Peyer's patch (tissue), 4 donors: ENCODE data around the gene PARP6. TPM values are rescaled to one million over a fixed set of nuclear protein-coding genes. Genes with fewer than 3 reads are reported as not detected.

Experiments
- DNase-seq, 3 donors: peaks; one replicate each; pipeline ENCODE4 v3.0.0-alpha.2; 2017 to 2019
- H3K27ac ChIP-seq, 4 donors: fragments of 200-600 bp; sonication (generic); one replicate each; pipeline ENCODE4 v1.5.1; 2016 to 2019
- H3K27me3 ChIP-seq, 2 donors: fragments of 200-600 bp; sonication (generic); one replicate each; pipeline ENCODE4 v1.5.1; 2019
- H3K36me3 ChIP-seq, 3 donors: fragments of 200-600 bp; sonication (generic); one replicate each; pipeline ENCODE4 v1.5.1; 2016 to 2019
- H3K4me1 ChIP-seq, 4 donors: fragments of 200-600 bp; sonication (generic); one replicate each; pipeline ENCODE4 v1.5.1; 2016 to 2019
- H3K4me3 ChIP-seq, 4 donors: fragments of 200-600 bp; sonication (generic); 1 replicate in 3 of 4; 2 replicates in 1 of 4; pipeline ENCODE4 v1.5.1; 2016 to 2019; ENCODE audit warnings: mild to moderate bottlenecking in 1 of 4
- H3K9me3 ChIP-seq, 4 donors: fragments of 200-600 bp; sonication (generic); one replicate each; pipeline ENCODE4 v1.5.1; 2016 to 2019; ENCODE audit warnings: mild to moderate bottlenecking in 1 of 4
- POLR2A ChIP-seq, 2 donors: fragments of 450-650 bp; IDR thresholded peaks; one replicate each; pipeline ENCODE4 v1.5.1; 2017; ENCODE audit warnings: antibody characterized with exemption in 2 of 2, mild to moderate bottlenecking in 2 of 2, moderate library complexity in 2 of 2
- total RNA-seq, 4 donors: library from RNA; depleted of rRNA; stranded (reverse); fragments of >200 nt; gene quantifications; one replicate each; pipeline ENCODE4 v1.1.0, GENCODE V29; 2016
- TF ChIP-seq, protein P1 (sequence below), 6 experiments: fragments of 450-650 bp in 4 of 6; fragments of 200-600 bp in 2 of 6; sonication (generic) in 1 of 6; IDR thresholded peaks; one replicate each; pipeline ENCODE4 v1.5.1; 2017 to 2019; ENCODE audit warnings: antibody characterized with exemption in 6 of 6, mild to moderate bottlenecking in 3 of 6, moderate library complexity in 1 of 6

Gene PARP6
- total RNA-seq, 4 donors from 2014 or later, result 43.8 to 81.8 (median 71.4) TPM

DNA sequence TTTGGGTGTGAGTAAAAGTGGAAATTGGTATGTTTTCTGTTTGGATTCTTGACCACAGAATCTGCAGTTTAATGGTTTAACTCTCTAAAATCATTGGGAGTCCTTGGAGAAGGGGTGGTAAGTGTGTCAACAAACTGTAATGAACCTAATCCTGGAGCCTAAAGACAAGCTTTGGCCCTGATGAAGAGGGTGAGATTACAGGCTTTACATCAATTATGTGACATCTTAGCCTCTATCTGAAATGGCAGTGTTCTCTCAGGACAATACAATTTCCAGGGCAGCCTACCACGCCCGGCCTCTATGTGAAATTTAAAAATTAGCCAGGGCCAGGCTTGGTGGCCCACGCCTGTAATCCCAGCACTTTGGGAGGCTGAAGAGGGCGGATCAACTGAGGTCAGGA is 37.1 kb downstream of the PARP6 start:
- TF ChIP-seq POLR2A (IDR thresholded peaks at IDR 0.05), result no peak
- TF ChIP-seq, protein P1, sequence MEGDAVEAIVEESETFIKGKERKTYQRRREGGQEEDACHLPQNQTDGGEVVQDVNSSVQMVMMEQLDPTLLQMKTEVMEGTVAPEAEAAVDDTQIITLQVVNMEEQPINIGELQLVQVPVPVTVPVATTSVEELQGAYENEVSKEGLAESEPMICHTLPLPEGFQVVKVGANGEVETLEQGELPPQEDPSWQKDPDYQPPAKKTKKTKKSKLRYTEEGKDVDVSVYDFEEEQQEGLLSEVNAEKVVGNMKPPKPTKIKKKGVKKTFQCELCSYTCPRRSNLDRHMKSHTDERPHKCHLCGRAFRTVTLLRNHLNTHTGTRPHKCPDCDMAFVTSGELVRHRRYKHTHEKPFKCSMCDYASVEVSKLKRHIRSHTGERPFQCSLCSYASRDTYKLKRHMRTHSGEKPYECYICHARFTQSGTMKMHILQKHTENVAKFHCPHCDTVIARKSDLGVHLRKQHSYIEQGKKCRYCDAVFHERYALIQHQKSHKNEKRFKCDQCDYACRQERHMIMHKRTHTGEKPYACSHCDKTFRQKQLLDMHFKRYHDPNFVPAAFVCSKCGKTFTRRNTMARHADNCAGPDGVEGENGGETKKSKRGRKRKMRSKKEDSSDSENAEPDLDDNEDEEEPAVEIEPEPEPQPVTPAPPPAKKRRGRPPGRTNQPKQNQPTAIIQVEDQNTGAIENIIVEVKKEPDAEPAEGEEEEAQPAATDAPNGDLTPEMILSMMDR (IDR thresholded peaks at IDR 0.05), result no peak
- no peaks in the 10 kb centered on the region for H3K36me3 ChIP-seq
- H3K4me1 ChIP-seq, result peaks cover 0 to 27% (median 0%) of the 10 kb centered on the region in 4 donors

DNA sequence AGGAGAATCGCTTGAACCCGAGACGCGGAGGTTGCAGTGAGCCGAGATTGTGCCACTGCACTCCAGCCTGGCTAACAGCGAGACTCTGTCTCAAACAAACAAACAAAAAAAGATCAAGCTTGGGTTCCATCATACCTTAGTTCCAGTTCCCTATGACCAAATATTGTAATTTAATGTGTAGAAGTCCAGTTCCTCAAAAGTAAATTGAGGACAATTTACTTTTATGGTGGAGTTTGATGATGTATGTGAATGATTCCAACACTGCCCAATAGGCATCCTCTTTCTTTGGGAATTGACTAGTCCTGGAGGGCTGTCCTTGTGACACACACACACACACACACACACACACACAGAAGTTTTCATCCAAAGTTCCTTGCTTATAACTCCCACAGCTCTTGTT is 38.6 kb downstream of the PARP6 start:
- Histone ChIP-seq H3K27me3 (no peaks in the 10 kb centered on the region), H3K4me1 (peaks cover 0 to 35% (median under 1%) of the 10 kb centered on the region in 4 donors), H3K9me3 (no peaks in the 10 kb centered on the region), H3K36me3 (no peaks in the 10 kb centered on the region), H3K27ac (no peak overlapping the region), H3K4me3 (no peak overlapping the region)
- TF ChIP-seq POLR2A (IDR thresholded peaks at IDR 0.05), result no peak
- TF ChIP-seq, protein P1 (IDR thresholded peaks at IDR 0.05), result no peak
- DNase-seq, result no peak

More for the DNA sequence above, 37.1 kb downstream of the PARP6 start:
- Histone ChIP-seq H3K27ac (no peak overlapping the region), H3K4me3 (no peak overlapping the region), H3K27me3 (no peaks in the 10 kb centered on the region), H3K9me3 (no peaks in the 10 kb centered on the region)
- DNase-seq, result no peak

DNA sequence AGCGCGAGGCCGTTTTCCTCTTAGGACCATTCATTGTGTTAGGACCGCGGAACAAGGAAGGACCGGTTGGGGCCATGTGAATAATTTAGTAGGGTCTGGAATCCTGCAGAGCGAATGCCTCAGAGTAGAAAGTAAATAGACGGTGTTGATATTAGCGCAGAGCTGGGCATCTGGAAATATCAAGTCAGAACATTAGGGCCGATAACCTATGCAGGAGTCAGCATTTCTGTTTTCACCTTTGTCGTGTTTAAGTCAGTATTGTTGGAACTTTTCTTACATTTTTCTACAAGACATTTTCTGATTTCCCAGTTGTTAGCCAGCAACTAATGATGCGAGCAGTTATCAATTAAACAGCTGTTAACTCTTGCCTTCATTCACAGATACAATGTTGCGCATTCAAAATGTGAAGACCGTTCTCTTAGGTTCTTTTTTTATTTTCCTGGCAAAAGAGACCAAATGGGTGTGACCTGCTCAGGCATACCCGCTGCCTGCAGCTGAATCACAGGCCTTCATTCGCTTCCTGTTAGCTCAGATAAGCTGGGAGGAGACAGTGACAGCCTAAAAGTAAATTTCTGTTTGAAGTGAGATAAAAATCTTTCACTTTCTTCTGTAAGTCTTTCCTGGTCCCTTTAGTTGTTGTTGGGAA is 40.4 kb downstream of the PARP6 start:
- H3K27me3 ChIP-seq, result no peaks in the 10 kb centered on the region
- H3K9me3 ChIP-seq, result no peaks in the 10 kb centered on the region
- H3K27ac ChIP-seq, result peak overlapping the region; percentile 86 to 98 (median 98)
- TF ChIP-seq POLR2A (IDR thresholded peaks at IDR 0.05), result no peak
- TF ChIP-seq, protein P1 (IDR thresholded peaks at IDR 0.05), result no peak
- peak overlapping the region; percentile 89 to 96 (median 94) for H3K4me3 ChIP-seq
- H3K4me1 ChIP-seq, result peaks cover under 1 to 44% (median 5%) of the 10 kb centered on the region in 4 donors
- no peaks in the 10 kb centered on the region for H3K36me3 ChIP-seq
- peak in 1 of 3 donors; percentile 64 for DNase-seq

DNA sequence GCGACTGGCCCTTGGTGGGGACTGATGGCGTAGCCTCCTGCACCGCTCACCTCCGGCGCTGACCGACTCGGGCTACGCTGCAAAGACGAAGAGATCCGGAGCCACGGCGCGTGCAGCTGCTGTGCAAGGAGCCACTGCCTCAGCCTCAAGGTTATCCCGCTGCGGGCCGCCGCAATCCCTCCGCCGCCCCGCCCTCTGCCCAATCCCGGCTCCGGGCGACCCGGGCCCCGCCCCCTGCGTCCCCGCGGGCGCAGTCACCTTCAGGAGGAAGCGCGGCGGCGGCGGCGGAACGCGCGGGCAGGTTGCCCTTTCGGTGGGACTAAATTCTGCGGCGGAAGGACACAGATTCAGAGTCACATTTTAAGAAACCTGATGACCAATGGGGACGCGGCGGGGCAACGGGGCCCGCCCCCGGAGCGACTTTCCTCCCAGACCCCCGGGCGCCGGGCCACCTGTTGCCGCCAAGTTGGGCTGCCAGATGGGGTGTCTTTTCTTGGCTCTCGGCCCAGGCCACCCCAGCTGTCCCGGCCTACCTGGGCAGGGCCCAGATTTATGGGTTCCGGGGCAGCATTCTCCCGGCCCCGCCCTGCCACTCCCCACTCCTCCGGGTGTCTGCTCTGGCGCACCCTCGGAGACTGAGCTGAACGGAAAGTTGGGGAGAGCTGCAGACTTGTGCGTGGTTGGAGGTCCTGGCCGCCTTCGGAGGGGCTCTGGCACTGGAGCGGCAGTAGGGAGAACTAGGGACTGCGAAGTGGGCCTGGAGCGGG is 41.1 kb downstream of the PARP6 start, which contains the start of gene PKM:
Gene PKM (minus strand): TSS at position 125 of the 767 bp plus-strand sequence. CDS start 12,093 bp downstream, outside the sequence.
- Histone ChIP-seq H3K27ac (peak within 1 kb of the TSS; percentile 86 to 98 (median 98)), H3K27me3 (no peaks in the 10 kb centered on the region), H3K4me3 (peak within 1 kb of the TSS; percentile 89 to 96 (median 94)), H3K36me3 (no peaks in the 10 kb centered on the region), H3K9me3 (no peaks in the 10 kb centered on the region), H3K4me1 (peaks cover 4 to 45% (median 11%) of the 10 kb centered on the region in 4 donors)
- TF ChIP-seq, protein P1 (IDR thresholded peaks at IDR 0.05), result no peak
- TF ChIP-seq POLR2A (IDR thresholded peaks at IDR 0.05), result peak; percentile 98
- DNase-seq, result peak; percentile 97 to 99 (median 98)

DNA sequence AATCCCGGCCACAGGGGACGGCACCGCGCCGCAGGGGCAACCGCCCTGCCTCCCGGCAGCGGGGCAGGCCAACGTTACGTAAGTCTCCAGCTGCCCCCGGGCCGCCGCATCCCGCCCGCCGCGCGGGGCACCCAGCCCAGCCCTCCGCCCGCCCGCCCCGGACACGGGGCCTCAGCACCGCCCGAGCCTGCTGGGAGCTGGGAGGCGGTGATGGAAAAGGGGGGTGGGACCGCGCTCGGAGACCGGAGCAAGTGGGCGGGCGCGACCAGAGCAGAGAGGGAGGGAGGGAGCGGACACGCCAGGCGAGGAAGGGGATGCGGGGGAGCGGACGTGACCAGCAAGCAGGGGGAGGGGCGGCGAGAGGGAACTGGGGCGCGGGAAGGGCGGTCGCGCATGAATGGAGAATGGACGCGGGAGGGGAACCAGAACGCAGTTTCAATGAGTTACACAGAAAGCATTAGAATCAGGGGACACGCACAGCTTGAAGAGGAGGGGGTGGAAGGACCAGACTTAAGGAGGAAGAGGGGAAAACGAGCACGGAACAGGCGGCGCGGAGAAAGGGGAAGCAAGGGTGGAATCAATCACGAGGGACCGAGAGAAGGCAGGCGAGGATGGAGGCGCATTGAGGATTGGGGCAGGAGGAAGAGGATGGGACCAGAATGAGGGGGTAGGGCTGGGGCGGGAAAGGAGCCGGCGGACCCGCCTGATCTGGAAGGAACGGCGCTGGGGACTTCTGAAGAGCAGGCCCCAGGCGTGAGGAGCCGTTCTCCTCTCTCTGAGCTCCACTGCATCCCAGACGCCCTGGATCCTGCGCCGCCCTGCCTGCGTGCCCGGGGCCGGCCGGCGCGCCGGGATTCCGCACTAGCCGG is 41.9 kb downstream of the PARP6 start:
- Histone ChIP-seq H3K27ac (peak overlapping the region; percentile 86 to 98 (median 98)), H3K4me1 (peaks cover 4 to 47% (median 13%) of the 10 kb centered on the region in 4 donors)
- TF ChIP-seq, protein P1 (IDR thresholded peaks at IDR 0.05), result no peak
- TF ChIP-seq POLR2A (IDR thresholded peaks at IDR 0.05), result peak; percentile 33 to 43

More for the DNA sequence above, 41.9 kb downstream of the PARP6 start:
- Histone ChIP-seq H3K9me3 (no peaks in the 10 kb centered on the region), H3K4me3 (peak overlapping the region; percentile 89 to 96 (median 94)), H3K36me3 (no peaks in the 10 kb centered on the region), H3K27me3 (no peaks in the 10 kb centered on the region)
- peak; percentile 87 to 92 (median 87) for DNase-seq
